ENCODE measurements around the gene FOXB2.
"Not testable (repeated sequence)": the region's sequence is repeated elsewhere in the genome, so short reads cannot be mapped to it uniquely, and the experiment has no call there.

The FOXB2 gene

GRCh38 chr9:77016526-77017504 is 2.6 kb upstream of the FOXB2 start:
- no peak for DNase-seq

DNA sequence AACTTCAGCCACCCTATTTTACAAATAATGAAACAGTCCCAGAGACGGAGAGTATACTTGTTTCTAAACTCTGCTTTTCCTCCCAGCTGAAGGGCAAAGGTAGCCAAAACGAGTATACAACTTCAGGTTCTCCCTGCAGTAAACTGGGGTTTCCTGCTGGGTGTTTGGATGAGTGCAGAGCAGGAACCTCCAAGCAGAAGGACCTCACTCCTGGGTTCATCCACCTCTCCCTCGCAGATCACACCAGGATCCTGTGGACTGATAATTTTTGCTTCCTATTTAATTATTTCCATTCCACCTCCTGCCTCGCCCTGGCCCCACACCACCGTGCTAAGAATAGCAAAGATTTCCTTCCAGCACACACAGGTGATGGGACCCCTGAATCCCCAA is 2.0 kb upstream of the FOXB2 start:
- DNase-seq: no peak

DNA sequence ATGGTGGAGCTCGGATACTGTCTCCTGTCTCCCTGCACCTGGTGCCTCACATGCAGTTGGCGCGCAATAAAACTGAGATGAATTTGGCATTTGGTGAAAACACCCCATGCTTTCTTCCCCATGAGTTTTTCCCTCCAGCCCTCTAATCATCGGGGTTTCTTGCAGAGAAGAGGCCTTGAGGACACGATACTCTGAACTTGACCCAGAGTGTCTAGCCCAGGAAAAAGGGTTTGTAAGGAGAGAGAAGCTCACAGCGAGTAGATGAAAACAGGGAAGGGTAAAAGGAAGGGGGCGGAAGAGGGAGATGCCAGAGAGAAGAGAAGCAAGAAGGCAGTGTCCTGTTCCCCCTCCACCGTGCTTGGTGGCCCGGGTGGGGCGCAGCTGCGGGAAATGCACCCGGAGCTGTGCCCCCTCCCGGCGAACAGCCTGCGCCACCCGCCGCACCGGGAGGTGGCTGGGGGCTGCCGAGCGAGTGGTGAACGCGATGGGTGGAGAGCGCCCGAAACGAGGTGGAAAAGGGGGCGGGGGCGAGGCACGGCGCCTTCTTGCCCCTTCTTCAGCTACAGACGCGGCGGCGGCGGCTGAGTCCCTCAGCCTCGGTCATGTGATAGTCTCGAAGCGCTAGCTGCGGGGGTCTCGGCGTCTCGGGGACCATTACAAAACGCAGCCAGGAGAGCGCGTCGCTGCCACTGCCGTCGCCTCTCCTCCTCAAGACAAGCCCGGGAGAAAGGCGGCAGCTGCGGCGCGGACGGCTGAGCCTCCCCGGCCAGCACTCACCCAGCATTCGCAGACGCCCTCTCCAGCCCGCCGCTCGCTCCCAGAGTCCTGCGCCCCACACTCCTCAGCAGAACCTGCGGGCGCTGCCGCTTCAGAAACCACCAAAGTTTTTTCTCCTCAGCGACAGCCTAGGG is 1.1 kb upstream of the FOXB2 start:
- DNase-seq: no peak

- no peak for DNase-seq
Observed at GRCh38 chr9:77018969-77019235, 553 bp upstream of the FOXB2 start.

- peak; percentile 31 for DNase-seq
Observed at GRCh38 chr9:77019926-77020412, 514 bp downstream of the FOXB2 start.

GRCh38 chr9:77020413-77021290 is 1.2 kb downstream of the FOXB2 start:
- peak; percentile 27 for DNase-seq

GRCh38 chr9:77021291-77021894 is 1.9 kb downstream of the FOXB2 start:
- no peak for DNase-seq

DNA sequence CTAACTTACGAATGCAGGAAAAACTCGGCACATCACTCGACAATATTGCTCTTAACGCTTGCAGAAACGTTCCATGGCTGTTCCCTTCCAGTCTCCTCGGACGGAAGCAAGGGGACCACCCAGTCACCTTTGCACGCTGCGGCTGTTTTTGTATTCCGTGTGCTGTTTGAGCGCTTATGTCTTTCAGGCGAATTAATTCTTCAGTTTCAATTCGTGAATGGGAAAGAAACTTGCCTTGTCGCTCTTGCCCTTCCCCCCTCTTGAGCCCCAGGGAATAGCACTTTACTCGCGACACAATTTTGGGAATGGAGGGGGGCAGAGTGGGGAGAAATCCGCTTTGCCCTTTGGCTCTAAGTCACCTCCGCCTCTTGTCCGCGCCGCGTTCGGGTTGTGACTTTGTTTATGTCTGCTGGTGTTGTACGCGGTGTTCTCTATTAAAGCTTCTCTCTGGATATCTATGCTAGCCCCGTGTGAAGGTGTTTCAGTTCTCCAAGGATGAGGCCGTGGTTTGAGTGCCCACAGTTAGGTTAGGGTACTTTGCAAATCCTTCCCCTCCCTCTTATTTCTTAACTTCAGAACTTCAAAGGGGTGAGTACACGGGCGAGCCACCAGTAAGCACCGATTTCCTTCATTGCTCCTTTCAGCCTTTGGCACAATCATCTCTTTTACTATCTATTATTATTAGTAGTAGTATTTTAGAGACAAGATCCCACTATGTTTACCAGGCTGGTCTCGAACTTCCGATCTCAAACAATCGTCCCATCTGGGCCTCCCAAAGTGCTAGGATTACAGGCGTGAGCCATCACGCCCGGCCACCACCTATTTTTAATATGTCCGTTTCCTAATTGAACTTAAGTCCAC is 2.7 kb downstream of the FOXB2 start:
- peak; percentile 10 for DNase-seq

GRCh38 chr9:77022783-77023440 is 3.5 kb downstream of the FOXB2 start:
- DNase-seq: peak; percentile 29

DNA sequence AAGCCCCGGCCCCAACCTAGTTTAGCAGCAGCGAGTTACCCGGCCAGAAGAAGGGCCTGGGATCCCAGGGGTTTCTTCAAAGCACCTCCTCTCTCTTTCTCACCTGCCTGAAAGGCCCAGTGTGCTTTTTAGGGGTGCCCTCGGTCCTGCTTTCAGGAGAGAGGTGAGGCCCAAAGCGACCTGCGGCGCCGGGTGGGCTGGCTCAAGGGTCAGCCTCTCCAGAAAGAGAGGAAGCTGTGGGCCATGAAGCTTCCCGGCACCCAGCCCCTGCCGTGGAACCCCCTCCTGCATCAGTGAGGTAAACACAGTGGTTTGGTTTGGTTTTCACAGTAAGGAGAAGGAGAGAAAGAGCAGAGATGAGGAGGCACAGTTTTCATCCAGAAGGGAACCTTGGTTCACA is 4.3 kb downstream of the FOXB2 start:
- DNase-seq: no peak

- DNase-seq: no peak
Observed at GRCh38 chr9:77024776-77025545, 5.5 kb downstream of the FOXB2 start.

- DNase-seq: no peak
Observed at GRCh38 chr9:77028478-77028877, 9.0 kb downstream of the FOXB2 start.

GRCh38 chr9:77030045-77030444 is 10.6 kb downstream of the FOXB2 start:
- DNase-seq: no peak

- no peak for DNase-seq
Observed at GRCh38 chr9:77038281-77039036, 19.0 kb downstream of the FOXB2 start.

DNA sequence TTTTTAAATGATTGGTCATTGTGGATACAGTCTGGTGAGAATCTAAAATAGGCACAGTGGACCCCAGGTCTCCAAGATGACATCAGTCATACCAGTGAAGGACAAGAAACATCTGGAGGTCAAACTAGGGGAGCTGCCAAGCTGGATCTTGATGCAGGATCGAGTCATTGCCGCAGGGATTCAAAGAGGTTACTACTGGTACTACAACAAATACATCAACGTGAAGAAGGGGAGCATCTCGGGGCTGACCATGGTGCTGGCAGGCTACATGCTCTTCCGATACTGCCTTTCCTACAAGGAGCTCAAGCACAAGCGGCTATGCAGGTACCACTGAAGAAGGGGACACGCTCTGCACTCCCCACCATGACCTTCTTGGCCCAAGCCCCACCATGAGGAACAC is 20.9 kb downstream of the FOXB2 start:
- no peak for DNase-seq

GRCh38 chr9:77043743-77044142 is 24.3 kb downstream of the FOXB2 start:
- not testable (repeated sequence) for DNase-seq

DNA sequence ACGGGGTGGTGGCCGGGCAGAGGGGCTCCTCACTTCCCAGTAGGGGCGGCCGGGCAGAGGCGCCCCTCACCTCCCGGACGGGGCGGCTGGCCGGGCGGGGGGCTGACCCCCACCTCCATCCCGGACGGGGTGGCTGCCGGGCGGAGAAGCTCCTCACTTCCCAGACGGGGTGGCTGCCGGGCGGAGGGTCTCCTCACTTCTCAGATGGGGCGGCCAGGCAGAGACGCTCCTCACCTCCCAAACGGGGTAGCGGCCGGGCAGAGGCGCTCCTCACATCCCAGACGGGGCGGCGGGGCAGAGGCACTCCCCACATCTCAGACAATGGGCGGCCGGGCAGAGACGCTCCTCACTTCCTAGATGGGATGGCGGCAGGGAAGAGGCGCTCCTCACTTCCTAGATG is 41.2 kb downstream of the FOXB2 start:
- DNase-seq: not testable (repeated sequence)

DNA sequence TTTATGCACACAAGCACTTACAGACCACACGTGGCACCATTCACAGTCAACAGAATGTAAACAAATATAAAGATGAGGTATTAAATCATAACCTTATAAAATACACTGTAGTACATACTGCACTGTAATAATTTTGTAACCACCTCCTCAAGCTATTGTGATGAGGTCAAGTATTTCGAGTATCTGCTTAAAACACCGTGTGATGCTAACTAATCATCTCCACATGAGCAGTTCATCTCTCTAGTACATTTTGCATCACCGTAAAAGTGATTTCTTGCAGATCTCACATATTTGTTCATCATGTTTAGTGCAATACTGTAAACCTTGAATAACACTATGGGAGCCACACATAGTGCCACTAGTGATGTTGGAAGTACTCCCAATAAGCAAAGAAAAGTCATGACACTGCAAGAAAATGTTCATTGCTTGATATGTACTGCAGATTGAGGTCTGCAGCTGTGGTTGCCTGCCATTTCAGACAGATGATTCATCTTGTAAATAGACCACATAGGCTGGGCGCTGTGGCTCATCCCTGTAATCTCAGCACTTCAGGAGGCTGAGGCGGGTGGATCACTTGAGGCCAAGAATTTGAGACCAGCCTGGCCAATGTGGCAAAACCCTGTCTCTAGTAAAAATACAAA is 44.3 kb downstream of the FOXB2 start:
- no peak for DNase-seq

- no peak for DNase-seq
Observed at GRCh38 chr9:77066388-77066787, 46.9 kb downstream of the FOXB2 start.

All from stimulated activated CD4-positive, alpha-beta T cell treated with anti-CD3 and anti-CD28 coated beads, Interleukin-15, amount 100 ng/mL, for 24 hours (primary cell).